HG03135 (cell line): Measurements from ENCODE around the gene PTPRK.
"Not testable (repeated sequence)": the region's sequence is repeated elsewhere in the genome, so short reads cannot be mapped to it uniquely, and the experiment has no call there.

Source experiments
- ATAC-seq: cut with Tn5 transposase; IDR thresholded peaks from one replicate; pipeline ENCODE4 v1.9.1; 2021; ENCODE audit warnings: mild to moderate bottlenecking, moderate library complexity; ENCODE audit not compliant: unreplicated experiment

The PTPRK gene

DNA sequence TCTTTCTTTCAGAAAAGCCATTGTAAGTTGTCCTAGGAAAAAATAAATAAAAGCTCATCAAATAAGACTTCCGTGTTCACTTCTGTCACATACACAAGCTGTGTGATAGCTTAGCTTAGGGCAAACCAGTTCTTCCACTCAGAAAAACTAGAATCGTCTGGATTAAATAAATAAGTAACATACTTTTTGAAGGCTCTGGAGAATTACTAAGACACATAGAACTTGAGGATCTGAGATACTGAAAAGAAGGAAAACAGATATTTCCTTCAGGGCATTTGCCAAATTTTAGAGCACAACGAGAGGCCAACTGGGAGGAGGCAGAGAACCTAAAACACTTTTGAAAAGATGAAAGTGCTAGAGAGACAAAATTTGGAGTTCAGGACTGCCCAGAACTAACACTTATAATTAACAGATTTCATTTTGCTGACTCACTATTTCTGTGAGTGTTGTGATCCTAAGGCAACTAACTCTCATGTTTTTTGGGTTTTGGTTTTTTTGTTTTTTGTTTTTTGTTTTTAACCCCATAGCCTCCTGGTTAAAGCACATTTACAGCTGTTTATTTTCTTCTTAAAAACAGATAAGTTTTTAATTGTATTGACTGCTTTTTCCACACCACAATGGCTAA lies 580.8 kb downstream of the PTPRK start:
- ATAC-seq, result no peak

DNA sequence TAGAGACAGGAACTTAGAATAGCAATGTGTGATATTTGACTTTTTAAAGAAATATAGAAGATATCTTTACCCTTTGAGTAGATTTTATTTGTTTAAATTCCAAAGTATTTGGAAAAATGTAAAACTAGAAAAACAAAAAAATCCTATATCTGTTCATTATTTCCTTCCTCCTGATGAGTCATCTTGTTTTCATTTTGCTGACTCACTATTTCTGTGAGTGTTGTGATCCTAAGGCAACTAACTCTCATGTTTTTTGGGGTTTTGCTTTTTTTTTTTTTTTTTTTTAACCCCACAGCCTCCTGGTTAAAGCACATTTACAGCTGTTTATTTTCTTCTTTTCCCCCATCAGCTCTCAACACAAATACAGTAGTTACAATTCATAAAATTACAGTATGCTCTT lies 581.7 kb downstream of the PTPRK start:
- no peak for ATAC-seq

DNA sequence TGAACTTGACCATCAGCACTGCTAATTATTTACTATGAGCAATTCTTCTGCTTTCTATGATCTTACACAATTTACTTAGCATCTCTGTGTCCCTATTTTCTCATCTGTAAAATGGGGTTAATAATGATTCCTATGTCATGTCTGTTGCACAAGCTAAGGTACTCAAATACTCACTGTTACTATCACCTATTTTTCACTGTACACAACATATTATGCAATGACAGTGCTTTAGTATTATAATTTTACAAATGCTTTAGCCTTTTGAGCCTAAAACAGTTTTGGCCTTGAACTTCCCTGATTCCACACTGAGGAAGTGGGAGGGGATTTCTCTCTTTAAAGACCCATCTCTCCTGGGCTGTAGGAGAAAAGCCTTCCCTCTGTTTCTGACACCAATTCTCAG lies 582.7 kb downstream of the PTPRK start:
- ATAC-seq, result no peak

DNA sequence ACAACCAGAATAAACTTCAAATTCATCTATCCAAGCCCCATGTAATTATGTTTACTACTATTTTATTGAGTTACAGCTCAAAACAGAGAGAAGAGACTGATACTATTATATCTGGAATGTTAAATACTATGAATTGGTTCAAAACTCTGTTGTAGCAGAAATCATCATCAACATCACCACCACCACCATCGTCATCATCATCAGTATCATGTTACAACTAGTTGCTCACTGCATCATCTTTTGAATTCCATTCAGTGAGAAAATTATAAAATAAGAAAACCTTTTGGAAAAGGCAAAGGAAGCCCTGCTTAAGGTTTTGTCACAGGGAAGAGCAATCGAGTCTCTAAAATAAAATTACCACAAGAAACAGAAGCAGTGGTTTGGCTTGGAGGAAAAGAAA lies 583.3 kb downstream of the PTPRK start:
- no peak for ATAC-seq

DNA sequence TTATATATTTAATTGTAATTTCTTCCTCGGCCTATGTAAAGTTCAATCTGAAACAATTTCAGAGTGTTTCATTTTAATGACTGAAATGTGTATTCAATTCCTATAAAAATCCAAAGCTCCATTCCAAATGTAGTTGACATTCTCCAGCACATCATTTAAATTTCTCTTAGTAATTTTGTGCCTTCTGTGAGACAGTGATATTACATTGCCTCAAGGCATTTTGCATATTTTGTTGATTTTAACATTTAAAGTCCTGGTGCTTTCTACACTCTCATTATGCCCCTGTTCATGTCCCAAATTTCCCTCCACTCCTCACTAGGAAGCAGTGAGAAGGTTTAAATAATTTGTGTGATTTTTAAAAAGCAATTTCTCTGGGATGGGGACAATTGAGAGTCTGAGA lies 585.4 kb downstream of the PTPRK start:
- ATAC-seq, result no peak

DNA sequence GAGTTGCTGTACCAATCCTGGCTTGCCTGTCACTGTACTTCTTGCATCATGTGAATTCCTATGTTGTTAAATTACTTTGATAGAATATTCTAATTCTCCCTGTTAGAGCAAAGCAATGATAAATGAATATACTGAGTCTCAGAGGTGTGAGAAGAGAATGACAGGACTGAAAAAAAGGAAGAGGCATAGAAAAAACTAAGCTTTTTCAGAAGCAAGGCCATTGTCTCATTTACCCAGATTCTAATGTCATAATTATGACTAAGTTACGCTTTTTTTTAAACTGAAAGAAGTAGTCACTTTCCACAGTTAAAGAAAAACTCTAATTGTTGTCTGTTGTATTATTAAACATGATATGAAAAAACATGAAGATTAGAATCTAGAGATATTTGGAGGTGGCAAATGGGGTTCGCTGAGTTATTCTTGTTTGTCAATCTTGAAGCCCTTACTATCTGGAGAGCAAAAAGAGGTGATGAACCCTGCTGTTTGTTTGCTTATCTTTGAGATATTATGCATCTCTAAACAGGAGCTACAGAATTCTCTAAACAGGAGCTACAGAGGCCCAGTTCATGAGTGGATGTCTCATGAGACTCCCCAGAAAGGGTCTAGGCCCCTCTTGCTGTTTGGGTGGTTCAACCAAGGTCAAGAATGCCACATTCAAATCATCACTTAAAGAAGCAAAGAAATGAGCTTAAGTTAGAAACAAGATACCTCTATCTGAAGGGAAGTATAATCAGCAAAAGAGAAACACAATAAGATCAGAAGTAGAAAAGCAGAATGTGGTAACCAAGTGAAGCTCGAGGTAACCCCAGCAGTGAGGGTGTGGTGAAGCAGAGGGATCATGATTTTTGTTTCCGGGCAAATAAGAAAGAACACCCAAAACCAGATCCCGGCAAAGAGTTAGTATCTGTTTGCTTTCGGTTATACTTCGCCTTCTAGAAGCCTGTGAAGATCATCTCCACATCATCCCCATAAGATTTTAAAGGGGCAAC lies 586.3 kb downstream of the PTPRK start:
- ATAC-seq, result no peak

DNA sequence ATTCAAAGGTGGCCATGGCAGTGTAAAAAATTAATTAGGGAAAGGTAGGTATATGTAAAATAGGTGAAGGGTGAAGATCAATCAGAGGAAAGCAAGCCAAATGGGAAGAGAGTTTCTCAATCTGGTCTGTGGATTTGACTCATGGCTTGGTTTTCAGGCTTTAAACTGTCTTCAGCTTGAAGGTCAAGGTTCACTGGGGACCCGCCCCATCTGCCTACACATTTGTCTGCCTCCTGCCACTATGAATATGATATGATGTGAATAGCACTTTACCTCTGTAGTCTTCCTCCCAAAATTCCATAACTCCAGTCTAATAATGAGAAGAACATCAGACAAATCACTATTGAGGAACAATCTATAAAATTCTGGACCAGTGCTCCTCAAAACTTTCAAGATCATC lies 587.3 kb downstream of the PTPRK start:
- no peak for ATAC-seq

DNA sequence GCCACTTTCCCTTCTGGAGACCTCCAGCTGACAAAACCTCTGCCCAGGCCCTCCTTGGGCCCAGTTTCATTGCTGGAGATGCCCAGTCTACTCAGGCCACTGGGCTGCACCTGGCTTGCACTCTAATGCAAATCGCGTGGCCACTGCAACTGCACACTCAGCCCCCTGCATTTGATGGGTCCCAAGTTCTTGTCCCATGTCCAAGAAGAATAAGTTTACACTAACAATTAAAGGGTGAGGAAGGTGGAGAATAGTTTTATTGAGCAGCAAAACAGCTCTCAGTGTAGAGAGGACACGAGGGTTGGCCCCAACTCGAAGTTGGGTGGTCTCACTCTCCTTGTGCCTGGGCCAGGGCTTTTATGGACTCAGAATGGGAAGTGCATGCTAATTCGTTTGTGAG lies 587.7 kb downstream of the PTPRK start:
- ATAC-seq, result no peak

DNA sequence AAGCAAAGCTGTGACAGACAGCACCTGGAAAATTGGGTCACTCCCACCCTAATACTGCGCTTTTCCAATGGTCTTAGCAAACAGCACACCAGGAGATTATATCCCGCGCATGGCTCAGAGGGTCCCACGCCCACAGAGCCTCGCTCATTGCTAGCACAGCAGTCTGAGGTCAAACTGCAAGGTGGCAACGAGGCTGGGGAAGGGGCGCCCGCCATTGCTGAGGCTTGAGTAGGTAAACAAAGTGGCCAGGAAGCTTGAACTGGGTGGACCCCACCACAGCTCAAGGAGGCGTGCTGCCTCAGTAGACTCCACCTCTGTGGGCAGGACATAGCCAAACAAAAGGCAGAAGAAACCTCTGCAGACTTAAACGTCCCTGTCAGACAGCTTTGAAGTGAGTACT lies 594.0 kb downstream of the PTPRK start:
- not testable (repeated sequence) for ATAC-seq

DNA sequence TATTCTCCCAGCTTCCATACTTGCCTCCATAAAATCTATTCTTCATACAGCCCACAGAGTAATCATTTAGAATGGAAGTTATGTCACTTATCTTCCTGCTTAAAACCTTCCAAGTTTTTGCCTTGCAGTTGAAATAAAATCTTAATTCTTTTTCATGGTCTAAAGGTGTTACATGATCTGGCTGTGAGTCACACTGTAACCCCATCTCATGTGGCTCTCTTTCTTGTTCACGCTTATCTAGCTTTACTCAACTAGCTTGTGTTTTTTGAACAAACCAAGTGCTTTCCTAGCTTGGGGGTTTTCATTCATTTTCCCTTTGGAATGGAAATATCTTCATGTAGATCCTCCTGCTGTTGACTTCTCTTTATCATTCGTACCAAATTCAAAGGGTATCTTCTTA lies 596.0 kb downstream of the PTPRK start:
- ATAC-seq, result no peak

DNA sequence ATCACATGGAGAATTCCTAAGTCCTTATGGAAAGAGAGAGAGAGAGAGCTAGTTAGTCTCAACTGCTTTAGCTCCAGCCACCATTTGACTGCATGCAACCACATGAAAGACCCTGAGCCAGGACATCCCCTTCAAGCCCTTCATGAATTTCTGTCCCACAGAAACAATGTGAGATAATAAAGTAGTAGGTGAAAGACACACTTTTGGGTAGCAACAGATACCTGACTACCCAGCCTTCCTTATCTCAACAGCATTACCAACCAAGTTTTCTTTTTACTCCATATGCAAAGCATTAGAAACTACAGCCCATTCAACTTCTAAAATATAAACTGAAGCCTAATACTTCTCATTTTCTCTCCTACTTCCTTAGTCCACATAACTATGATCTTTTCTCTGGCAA lies 596.4 kb downstream of the PTPRK start:
- ATAC-seq, result no peak

DNA sequence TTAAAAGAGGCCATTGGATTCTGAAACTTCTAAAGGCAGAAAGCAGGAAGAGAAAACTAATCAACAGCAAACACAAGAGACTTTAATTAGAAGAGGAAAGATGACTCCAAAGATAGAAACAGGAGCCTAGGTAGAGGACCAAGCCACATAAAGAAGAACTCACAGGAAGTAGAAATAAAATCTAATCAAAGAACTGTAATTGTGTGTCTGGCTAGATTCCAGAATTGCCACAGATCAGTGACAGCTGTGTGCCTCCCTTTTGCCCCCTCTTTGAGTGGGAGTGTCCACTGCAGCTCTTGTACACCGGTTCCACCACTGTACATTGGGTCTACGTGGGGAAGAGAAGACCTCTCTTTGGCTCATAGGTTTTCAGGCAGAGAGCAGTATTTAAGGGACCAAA lies 597.3 kb downstream of the PTPRK start:
- no peak for ATAC-seq

DNA sequence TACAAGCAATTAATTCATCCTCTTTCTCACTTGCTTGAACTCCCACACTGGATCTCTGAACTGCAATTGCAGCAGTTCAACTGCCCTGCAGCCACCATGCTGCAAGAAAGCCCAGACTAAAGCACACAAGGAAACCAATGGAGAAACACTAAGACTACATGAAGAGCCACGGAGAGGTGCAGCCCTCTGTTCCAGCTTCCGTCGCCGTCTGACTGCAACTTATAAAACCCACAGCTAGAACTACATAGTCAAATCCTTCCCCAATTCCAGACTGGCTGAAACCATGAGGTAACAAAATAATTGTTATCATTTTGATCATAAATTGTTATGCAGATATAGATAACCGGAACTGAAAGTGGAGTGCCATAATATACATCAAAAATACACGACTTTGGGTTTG lies 598.4 kb downstream of the PTPRK start:
- ATAC-seq, result no peak

DNA sequence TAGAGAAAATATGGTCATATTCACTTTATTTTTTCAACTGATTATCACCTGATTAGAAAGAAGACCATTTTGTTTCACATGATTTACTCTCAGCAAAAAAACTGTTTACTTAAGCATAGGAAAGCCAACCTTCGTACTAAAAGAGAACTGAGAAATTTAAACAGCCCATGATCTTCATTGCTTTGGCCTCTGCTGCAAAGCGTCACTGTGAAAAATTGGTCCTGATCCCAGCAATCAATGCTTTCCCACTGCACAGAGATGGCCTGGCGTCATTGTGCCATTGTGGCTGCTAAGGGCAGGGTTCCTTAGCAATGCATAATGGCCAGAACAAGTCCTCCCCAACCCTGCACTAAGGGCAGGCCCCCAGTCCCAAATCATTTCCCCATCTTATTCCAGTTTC lies 599.6 kb downstream of the PTPRK start:
- no peak for ATAC-seq
